ENCODE measurements around the gene LRCH1.

The LRCH1 gene

DNA sequence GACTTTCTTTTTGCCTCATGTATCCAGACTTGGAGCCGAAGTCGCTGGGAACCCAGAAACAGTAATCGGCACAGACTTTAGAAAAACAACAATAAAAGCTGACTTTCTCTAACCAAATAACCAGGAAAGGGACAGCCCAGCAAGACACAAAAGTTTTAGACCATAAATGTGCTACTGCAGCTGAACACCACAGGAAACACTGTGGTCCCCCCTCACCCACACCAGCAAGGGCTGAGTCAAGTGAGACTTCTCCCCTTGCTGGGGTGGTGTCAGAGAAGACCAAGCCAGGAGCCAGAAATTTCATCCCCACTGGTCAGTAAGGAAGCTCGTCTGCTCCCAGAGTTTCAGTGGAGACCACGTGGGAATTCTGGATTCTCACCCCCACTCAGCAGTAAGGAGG is 173.4 kb downstream of the LRCH1 start:
- H3K4me3 ChIP-seq (IDR thresholded peaks at IDR 0.05; ENCODE audit: insufficient read depth, low read depth, low read length) = no peak overlapping the region
- H3K79me2 ChIP-seq (ENCODE audit: insufficient read depth, low read depth) = no peaks in the 10 kb centered on the region
- no peak overlapping the region for H3K4me2 ChIP-seq
- H3K4me1 ChIP-seq (ENCODE audit: low read depth, poor library complexity, severe bottlenecking) = no peaks in the 10 kb centered on the region
- no peaks in the 10 kb centered on the region for H3K27me3 ChIP-seq (ENCODE audit: insufficient read depth, low read depth)
- no peaks in the 10 kb centered on the region for H3K36me3 ChIP-seq (ENCODE audit: insufficient read depth)
- H3K9ac ChIP-seq = no peak overlapping the region
- H3K27ac ChIP-seq = no peak overlapping the region
- TF ChIP-seq, protein P1, sequence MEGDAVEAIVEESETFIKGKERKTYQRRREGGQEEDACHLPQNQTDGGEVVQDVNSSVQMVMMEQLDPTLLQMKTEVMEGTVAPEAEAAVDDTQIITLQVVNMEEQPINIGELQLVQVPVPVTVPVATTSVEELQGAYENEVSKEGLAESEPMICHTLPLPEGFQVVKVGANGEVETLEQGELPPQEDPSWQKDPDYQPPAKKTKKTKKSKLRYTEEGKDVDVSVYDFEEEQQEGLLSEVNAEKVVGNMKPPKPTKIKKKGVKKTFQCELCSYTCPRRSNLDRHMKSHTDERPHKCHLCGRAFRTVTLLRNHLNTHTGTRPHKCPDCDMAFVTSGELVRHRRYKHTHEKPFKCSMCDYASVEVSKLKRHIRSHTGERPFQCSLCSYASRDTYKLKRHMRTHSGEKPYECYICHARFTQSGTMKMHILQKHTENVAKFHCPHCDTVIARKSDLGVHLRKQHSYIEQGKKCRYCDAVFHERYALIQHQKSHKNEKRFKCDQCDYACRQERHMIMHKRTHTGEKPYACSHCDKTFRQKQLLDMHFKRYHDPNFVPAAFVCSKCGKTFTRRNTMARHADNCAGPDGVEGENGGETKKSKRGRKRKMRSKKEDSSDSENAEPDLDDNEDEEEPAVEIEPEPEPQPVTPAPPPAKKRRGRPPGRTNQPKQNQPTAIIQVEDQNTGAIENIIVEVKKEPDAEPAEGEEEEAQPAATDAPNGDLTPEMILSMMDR (conservative IDR thresholded peaks at IDR 0.05; ENCODE audit: low read depth, low read length) = no peak
- H4K20me1 ChIP-seq (ENCODE audit: insufficient read depth) = no peaks in the 10 kb centered on the region
- no peak overlapping the region for H2AFZ ChIP-seq (ENCODE audit: low read depth)

DNA sequence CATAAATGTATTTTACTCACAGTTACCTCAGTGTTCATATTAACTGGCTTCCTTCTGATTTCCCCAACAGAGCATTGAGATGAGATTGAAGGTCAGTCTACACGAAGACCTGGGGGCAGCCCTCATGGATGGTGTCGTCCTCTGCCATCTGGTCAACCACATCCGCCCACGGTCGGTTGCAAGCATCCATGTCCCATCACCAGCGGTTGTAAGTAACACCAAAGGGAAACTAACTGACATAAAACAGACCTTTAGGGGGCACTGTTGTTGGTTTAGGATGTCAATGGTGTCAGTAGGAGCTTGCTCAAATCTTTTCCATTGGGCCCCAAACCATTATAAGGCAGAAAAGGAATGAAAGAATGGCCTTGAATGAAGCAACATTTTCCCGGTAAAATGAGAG is 175.8 kb downstream of the LRCH1 start:
- Histone ChIP-seq H3K4me3 (IDR thresholded peaks at IDR 0.05; ENCODE audit: insufficient read depth, low read depth, low read length) (no peak overlapping the region), H3K27me3 (ENCODE audit: insufficient read depth, low read depth) (no peaks in the 10 kb centered on the region), H3K9ac (no peak overlapping the region), H3K27ac (no peak overlapping the region), H3K79me2 (ENCODE audit: insufficient read depth, low read depth) (no peaks in the 10 kb centered on the region), H2AFZ (ENCODE audit: low read depth) (no peak overlapping the region), H3K36me3 (ENCODE audit: insufficient read depth) (no peaks in the 10 kb centered on the region), H3K4me1 (ENCODE audit: low read depth, poor library complexity, severe bottlenecking) (no peaks in the 10 kb centered on the region), H4K20me1 (ENCODE audit: insufficient read depth) (no peaks in the 10 kb centered on the region), H3K4me2 (no peak overlapping the region)
- TF ChIP-seq, protein P1 (conservative IDR thresholded peaks at IDR 0.05; ENCODE audit: low read depth, low read length) = peak; percentile 35; the same call in 1 of the 2 replicates

DNA sequence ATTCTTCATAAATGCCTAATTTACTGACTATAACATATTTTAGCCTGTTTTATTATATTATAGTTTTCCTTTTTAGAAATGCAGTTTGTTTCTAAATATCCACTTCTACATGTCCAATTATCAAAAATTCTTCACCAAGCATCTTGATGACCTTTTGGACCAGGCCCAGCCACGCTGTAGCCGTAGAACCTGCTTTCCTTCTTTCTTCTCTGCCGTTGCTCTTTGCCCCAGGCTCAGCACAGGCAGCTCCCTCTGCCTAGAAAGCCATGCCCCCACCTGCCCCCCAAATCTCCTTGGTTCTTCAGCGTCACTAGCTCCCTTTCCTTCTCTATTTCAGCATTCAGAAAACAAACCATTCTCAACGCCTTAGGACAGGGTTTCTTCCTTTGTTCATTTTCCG is 178.6 kb downstream of the LRCH1 start:
- Histone ChIP-seq H2AFZ (ENCODE audit: low read depth) (no peak overlapping the region), H3K4me2 (no peak overlapping the region), H3K9ac (no peak overlapping the region), H3K79me2 (ENCODE audit: insufficient read depth, low read depth) (no peaks in the 10 kb centered on the region), H3K4me1 (ENCODE audit: low read depth, poor library complexity, severe bottlenecking) (no peaks in the 10 kb centered on the region), H4K20me1 (ENCODE audit: insufficient read depth) (no peaks in the 10 kb centered on the region), H3K4me3 (IDR thresholded peaks at IDR 0.05; ENCODE audit: insufficient read depth, low read depth, low read length) (no peak overlapping the region), H3K27ac (no peak overlapping the region), H3K36me3 (ENCODE audit: insufficient read depth) (no peaks in the 10 kb centered on the region), H3K27me3 (ENCODE audit: insufficient read depth, low read depth) (no peaks in the 10 kb centered on the region)
- TF ChIP-seq, protein P1 (conservative IDR thresholded peaks at IDR 0.05; ENCODE audit: low read depth, low read length) = no peak

DNA sequence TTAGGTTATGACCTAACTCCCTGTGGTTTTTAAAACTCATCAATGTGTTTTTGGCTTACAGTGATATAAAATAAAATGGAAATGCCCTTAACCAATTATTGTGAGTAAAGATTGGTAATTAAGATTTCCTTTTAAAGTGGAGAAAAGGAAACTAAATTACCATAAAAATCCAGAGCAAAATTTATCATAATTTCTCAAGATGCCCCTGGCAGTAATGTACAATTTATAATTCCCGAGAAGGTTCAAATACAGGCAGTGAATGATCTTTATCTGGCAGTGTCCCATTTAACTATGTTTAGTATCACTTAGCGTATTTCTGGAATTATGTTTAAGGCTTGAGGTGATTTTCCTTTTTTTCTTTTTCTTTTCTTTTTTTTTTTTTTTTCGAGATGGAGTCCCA is 182.5 kb downstream of the LRCH1 start:
- no peaks in the 10 kb centered on the region for H3K4me1 ChIP-seq (ENCODE audit: low read depth, poor library complexity, severe bottlenecking)
- no peak overlapping the region for H3K4me2 ChIP-seq
- no peak overlapping the region for H3K9ac ChIP-seq
- TF ChIP-seq, protein P1 (conservative IDR thresholded peaks at IDR 0.05; ENCODE audit: low read depth, low read length) = no peak
- H4K20me1 ChIP-seq (ENCODE audit: insufficient read depth) = no peaks in the 10 kb centered on the region
- H3K4me3 ChIP-seq (IDR thresholded peaks at IDR 0.05; ENCODE audit: insufficient read depth, low read depth, low read length) = no peak overlapping the region
- H2AFZ ChIP-seq (ENCODE audit: low read depth) = no peak overlapping the region
- H3K79me2 ChIP-seq (ENCODE audit: insufficient read depth, low read depth) = no peaks in the 10 kb centered on the region
- no peak overlapping the region for H3K27ac ChIP-seq
- no peaks in the 10 kb centered on the region for H3K36me3 ChIP-seq (ENCODE audit: insufficient read depth)
- no peaks in the 10 kb centered on the region for H3K27me3 ChIP-seq (ENCODE audit: insufficient read depth, low read depth)

Data from KMS-11 (cell line).